Measurements from ENCODE around the gene ASPSCR1. TPM values are rescaled to one million over a fixed set of nuclear protein-coding genes. Genes with fewer than 3 reads are reported as not detected.
A peak's percentile ranks its signal among the peaks of the same experiment; 100 is the strongest.

ASPSCR1 gene
- total RNA-seq, 1 donor from 2014 or later = 45.9 TPM

GRCh38 chr17:81933178-81933699, 44.2 kb upstream of the ASPSCR1 start:
- no peak for TF ChIP-seq CTCF (IDR thresholded peaks at IDR 0.05)
- peaks cover 36% of the 10 kb centered on the region for H3K4me1 Mint-ChIP-seq (ENCODE audit: unreplicated experiment)
- no peaks in the 10 kb centered on the region for H3K9me3 Mint-ChIP-seq (ENCODE audit: unreplicated experiment)

GRCh38 chr17:81934098-81934757, 43.2 kb upstream of the ASPSCR1 start:
- peaks cover 2% of the 10 kb centered on the region for H3K36me3 Mint-ChIP-seq (ENCODE audit: unreplicated experiment)
- no peaks in the 10 kb centered on the region for H3K9me3 Mint-ChIP-seq (ENCODE audit: unreplicated experiment)
- no peak for TF ChIP-seq CTCF (IDR thresholded peaks at IDR 0.05)
- no peak overlapping the region for H3K27ac Mint-ChIP-seq (ENCODE audit: unreplicated experiment)
- peaks cover 30% of the 10 kb centered on the region for H3K4me1 Mint-ChIP-seq (ENCODE audit: unreplicated experiment)
- DNase-seq (ENCODE audit: extremely low spot score, unreplicated experiment) = no peak
- H3K27me3 Mint-ChIP-seq (ENCODE audit: unreplicated experiment) = no peaks in the 10 kb centered on the region
- no peak overlapping the region for H3K4me3 Mint-ChIP-seq (ENCODE audit: unreplicated experiment)

More at GRCh38 chr17:81933178-81933699, 44.2 kb upstream of the ASPSCR1 start:
- Mint-ChIP-seq H3K27me3 (ENCODE audit: unreplicated experiment) (no peaks in the 10 kb centered on the region), H3K4me3 (ENCODE audit: unreplicated experiment) (no peak overlapping the region), H3K27ac (ENCODE audit: unreplicated experiment) (no peak overlapping the region), H3K36me3 (ENCODE audit: unreplicated experiment) (peaks cover 2% of the 10 kb centered on the region)
- no peak for DNase-seq (ENCODE audit: extremely low spot score, unreplicated experiment)

GRCh38 chr17:81934850-81935708, 42.4 kb upstream of the ASPSCR1 start:
- H3K27ac Mint-ChIP-seq (ENCODE audit: unreplicated experiment) = no peak overlapping the region
- H3K4me3 Mint-ChIP-seq (ENCODE audit: unreplicated experiment) = peak overlapping the region; percentile 89
- peaks cover 26% of the 10 kb centered on the region for H3K4me1 Mint-ChIP-seq (ENCODE audit: unreplicated experiment)
- DNase-seq (ENCODE audit: extremely low spot score, unreplicated experiment) = no peak
- no peak for TF ChIP-seq CTCF (IDR thresholded peaks at IDR 0.05)
- H3K9me3 Mint-ChIP-seq (ENCODE audit: unreplicated experiment) = no peaks in the 10 kb centered on the region
- peaks cover 2% of the 10 kb centered on the region for H3K36me3 Mint-ChIP-seq (ENCODE audit: unreplicated experiment)
- H3K27me3 Mint-ChIP-seq (ENCODE audit: unreplicated experiment) = no peaks in the 10 kb centered on the region

GRCh38 chr17:81935709-81936084, 41.7 kb upstream of the ASPSCR1 start:
- no peaks in the 10 kb centered on the region for H3K9me3 Mint-ChIP-seq (ENCODE audit: unreplicated experiment)
- H3K36me3 Mint-ChIP-seq (ENCODE audit: unreplicated experiment) = peaks cover 2% of the 10 kb centered on the region
- DNase-seq (ENCODE audit: extremely low spot score, unreplicated experiment) = no peak
- peaks cover 23% of the 10 kb centered on the region for H3K4me1 Mint-ChIP-seq (ENCODE audit: unreplicated experiment)
- peak overlapping the region; percentile 89 for H3K4me3 Mint-ChIP-seq (ENCODE audit: unreplicated experiment)
- H3K27ac Mint-ChIP-seq (ENCODE audit: unreplicated experiment) = peak overlapping the region; percentile 10
- no peaks in the 10 kb centered on the region for H3K27me3 Mint-ChIP-seq (ENCODE audit: unreplicated experiment)
- no peak for TF ChIP-seq CTCF (IDR thresholded peaks at IDR 0.05)

- H3K27ac Mint-ChIP-seq (ENCODE audit: unreplicated experiment) = no peak overlapping the region
- H3K9me3 Mint-ChIP-seq (ENCODE audit: unreplicated experiment) = no peaks in the 10 kb centered on the region
- peaks cover 15% of the 10 kb centered on the region for H3K4me1 Mint-ChIP-seq (ENCODE audit: unreplicated experiment)
- DNase-seq (ENCODE audit: extremely low spot score, unreplicated experiment) = no peak
- H3K27me3 Mint-ChIP-seq (ENCODE audit: unreplicated experiment) = peaks cover 2% of the 10 kb centered on the region
- no peak overlapping the region for H3K4me3 Mint-ChIP-seq (ENCODE audit: unreplicated experiment)
- H3K36me3 Mint-ChIP-seq (ENCODE audit: unreplicated experiment) = no peaks in the 10 kb centered on the region
- no peak for TF ChIP-seq CTCF (IDR thresholded peaks at IDR 0.05)
Measured at GRCh38 chr17:81939218-81939617, 38.2 kb upstream of the ASPSCR1 start.

Measured in osteocyte (in vitro differentiated cells).